GM11168 (cell line): ENCODE results near the gene ESPN.

Source experiments
- in situ Hi-C: fragments of 300-500 bp; cut with MboI; formaldehyde crosslinking; loops from one replicate; pipeline ENCODE4 v1.12.0; 2022; ENCODE audit warnings: low sequenced_read_pairs; ENCODE audit not compliant: unreplicated experiment

The ESPN gene

DNA sequence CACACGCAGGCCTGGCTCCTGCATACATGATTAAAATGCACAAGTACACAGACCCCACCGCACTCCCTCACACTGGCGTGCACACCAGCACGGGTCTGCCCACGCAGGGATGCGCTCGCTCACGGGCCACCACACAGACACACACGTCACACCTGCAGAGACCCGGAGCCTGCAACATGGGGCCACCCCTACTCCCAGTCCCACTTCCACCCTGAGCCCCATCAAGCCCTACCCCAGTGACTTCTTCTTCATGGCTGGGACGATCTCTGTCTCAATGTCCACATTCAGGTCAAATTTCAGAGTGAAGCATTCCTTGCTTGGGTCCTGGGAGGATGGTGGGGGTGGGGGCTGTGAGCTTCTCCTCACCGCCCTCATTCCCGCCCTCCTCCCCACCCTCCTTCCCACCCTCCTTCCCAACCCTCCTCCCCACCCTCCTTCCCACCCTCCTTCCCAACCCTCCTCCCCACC lies 50.3 kb downstream of the ESPN start:
- in situ Hi-C loops = no loop called here

DNA sequence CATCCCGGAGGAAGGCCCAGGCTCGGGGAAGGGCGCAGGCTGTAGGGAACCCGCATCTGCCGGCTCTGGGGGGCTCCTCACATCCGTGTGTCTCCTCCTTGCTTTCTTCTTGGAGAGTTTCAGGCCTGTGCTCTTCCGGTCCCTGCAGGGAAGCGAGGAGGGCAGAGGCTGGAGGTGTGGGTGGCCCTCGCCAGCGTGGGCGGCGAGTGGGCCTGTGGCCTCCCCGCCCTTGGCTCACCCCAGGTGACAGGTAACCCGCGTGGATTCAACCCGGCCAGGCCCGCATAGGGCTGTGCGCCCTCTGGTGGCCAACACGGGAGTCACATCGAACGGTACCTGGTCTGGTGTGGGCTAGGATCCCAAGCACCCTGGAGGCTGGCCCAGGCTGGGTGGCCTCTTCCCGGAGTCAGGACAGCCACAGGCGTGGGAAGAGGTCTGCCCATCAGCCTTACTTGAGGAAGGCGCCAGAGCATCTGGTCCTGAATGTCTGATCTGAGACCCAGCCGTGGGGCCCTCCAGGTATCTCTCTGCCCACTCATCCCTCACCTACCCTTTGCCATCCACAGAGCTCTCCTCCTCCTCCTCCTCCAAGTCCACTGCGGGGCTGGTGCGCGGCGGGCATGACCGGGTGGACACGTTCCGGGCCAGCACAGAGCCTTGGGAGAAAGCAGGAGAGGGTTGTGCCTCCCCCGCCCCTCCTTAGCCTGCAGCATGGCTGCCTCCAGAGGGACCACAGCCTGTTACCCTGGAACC lies 51.0 kb downstream of the ESPN start:
- in situ Hi-C loops = no loop called here

DNA sequence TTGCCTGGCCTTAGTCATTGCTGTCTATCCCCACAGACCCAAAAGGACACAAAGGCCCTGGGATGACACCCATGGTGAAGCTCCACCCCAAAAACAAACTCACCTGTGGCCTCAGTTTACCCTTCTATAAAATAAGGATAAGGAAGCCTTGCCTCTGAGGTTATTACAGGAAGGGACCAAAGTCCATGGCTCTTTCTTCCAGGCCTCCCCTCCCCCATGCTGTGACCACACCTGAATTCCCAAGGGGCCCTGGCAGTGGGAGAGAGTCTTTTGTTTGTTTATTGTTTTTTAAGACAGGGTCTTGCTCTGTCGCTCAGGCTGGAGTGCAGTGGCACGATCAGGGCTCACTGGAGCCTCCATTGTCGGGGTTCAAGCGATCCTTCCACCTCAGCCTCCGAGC lies 51.9 kb downstream of the ESPN start:
- in situ Hi-C loops = no loop called here

DNA sequence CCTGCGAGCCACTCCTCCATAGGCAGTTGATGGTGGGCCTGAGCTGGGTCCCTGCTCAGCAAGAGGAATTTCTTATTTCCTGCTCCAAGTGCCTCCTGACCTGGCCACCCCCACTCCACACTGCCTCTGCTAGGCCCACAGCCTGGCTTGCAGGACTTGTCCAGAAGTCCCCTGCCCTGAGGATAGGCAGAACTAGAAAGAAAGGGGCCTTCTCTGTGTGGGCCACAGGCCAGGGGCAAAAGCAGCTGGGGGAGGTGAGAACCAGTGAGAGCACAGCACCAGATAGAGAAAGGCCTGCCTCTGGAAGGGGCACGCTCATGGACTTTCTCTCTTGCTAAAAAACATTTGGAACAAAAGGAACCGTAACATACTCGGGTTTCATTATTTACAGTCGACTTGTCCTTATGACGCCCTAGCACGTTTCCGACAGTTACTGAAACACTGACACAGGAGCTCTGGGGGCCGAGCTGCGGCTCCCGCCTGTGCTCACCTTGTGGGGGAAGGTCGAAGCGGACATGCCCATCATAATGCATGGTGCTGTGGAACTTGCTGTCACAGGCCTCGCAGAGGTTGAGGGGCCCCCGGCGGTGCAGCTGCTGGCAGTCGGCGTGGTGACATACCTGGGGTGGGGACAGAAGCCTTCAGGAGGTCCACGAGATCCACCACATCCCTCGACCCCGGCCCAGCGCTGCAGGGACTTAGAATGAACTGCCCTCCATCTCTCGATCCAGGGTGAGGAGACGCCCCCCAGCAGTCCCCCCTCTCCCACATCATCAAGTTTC lies 52.7 kb downstream of the ESPN start:
- in situ Hi-C loops = no loop called here

DNA sequence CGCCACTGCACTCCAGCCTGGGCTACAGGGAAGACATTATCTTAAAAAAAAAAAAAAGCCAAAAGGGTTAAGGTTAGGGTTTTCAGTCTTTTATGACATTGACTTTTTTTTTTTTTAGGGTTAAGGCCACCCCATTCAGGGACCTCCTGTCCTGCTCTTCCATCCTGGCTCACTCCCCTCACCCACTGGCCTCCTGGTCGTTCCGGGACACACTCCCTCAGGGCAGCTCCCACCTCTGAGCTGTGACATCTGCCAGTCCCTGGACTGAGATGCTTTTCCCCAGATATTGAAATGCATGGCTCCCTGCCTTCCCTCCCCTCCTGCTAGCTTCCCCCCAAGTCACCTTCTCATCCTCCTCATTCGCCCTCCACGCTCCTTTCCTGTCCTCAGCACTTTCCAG lies 57.2 kb downstream of the ESPN start:
- in situ Hi-C loops = no loop called here

DNA sequence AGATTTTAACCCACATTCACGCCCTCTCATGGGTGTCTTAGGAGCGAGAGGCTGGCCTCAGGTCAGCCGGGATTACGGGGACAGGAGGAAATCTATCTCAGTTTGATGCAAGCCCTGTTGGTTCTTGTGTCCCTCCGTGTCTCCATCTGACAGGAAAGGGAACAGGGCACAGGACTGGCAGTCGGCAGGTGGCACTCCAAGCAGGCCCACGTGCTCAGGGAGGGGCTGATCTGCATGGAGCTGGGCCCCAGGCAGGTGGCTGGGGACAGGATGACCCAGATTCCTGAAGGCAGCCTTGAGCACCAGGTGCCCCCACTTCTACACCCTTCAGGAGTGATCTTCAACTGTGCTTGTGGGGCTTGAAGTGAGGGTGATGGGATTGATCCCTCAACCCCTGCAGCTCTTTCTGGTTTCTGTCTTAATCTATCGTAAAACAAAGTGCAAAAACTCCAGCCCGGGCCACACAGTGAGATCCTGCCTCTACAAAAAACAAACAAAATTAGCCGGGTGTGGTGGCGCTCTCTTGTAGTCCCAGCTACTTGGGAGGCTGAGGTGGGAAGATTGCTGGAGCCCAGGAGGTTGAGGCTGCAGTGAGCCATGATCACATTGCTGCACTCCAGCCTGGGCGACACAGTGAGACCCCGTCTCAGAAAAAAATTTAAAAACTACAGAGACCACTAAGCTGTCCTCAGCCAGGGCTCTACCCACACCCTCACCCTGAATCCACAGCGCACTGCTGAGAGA lies 58.6 kb downstream of the ESPN start:
- in situ Hi-C loops = no loop called here

DNA sequence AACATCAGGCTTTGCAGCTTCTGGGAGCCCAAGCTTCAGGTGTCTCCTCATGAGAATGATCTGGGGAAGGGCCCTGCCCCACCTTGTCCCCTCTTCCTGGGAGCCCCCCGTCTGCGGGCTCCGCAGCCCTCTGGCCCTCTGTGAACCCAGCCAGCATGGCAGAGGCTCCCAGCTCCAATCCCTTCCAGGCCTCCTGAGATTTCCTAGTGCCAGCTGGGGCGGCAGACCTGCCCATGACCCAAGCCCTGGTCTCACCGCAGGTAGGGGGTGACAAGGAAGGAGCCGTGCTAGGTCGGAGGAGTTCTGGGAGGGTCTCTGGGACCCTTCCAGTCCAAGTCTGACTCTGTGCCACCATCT lies 59.2 kb downstream of the ESPN start:
- in situ Hi-C loops = no loop called here

DNA sequence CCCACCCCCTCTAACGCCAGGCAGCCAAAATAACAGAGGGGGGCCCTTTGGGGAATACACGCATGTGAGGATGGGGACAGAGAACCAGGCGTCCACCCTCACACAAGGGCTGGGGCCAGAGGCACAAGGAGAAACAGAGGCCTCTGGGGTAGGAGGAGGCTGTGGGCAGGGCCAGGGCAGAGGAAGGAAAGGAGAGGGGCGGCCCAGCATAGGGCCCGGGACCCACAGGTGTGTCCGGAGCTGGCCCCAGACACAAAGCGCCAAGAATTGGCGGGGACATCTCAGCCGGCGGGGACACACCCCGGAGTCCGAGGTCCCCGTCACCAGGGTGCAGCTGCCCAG lies 60.2 kb downstream of the ESPN start:
- in situ Hi-C loops = no loop called here

DNA sequence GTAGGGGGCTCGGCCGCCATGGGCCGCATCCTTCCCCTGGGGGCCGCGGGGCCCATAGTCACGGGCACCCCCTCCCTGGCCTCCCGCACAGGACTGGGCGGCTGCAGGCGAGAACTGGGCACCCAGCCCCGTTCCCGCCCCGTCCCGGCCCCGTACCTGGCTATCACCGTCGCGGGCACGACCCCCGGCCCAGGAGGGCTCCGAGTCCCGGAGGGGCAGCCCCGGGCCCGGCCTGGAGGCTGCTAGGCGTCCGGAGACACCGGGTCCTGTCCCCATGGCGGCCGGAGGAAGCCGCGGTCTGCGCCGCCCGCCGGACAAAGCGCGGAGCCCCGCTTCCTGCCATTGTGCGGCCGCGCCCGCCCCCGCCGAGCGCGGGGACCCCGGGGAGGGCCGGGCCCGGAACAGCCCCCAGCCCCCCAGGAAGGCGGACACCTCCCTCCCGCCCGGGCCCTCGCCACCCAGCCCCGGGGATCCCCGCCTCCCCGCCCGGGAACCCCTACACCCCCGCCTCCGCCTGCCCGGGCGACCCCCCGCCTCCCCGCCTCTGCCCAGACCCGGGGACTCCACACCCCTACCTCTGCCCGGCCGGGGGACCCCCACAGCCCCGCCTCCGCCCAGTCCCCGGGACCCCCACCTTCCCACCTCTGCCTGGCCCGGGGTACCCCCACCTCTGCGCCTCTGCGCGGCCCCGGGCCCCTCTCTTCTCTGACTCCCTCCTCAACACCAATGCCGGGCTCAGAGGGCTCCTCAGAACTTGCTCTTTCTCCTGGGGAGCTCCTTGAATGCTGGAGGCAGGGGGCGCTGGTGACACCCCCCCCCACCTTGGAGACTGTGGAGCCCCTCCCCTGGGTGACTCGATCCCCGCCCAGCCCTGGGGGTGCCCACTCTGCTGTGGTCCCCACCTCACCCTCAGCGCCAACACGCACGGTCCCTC lies 60.9 kb downstream of the ESPN start:
- in situ Hi-C loops = no loop called here

DNA sequence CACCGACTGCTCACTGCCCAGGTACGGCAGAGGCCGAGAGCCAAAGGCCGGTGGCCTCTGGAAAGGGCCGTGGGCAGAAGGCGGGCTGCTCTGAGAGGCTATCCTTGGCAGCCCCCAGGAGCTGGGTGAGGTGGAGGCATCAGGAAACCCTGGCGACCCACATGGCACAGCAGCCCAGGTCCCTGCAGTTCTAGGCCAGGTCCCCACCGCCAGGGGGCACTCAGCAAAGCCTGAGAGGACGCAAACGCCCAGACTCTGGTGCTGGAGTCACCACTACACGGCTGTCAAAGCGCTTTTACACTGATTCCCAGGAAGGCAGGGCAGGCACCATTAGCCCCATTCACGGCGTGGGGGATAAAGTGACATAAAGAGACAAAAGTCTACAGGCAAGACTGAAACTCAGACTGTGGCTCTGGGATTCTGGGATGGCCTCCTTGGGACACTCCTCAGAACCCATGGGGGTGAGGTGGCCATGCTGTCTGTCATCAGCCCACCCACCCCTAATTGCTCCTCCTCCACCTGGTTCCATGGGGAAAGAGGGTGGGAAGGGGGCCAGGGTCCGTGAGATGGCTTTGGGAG lies 61.9 kb downstream of the ESPN start:
- in situ Hi-C loops = no loop called here

DNA sequence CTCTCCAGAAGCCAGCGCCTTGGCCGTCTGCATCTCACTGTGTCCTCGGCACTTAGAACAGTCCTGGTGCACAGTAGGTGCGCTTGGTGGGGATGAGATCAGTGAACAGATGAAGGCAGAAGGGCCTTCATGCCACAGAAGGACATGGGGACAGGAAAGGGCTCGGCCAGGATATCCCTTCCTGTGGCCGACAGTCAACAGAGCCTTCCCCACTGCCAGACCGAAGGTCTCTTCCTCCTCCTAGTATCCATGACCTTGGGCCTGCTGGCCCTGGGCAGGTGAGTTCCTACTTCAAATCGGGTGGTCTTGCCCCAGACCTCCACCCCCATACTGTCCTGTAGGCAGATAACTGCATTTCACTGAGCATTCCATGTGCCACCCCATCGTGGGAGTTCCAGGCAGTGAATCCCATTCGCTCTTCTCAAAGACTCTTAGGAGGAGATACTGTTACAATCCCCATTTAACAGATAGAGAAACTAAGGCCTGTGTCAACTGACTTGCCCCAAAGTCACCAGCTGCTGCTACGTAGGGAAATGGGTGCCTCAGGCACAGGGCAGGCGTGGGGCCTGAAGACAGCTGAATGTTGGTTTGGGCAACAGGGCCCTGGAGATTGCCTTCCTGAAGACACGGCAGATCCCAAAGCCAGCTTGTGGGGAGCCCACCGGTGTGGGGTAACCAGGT lies 63.4 kb downstream of the ESPN start:
- in situ Hi-C loops = no loop called here

DNA sequence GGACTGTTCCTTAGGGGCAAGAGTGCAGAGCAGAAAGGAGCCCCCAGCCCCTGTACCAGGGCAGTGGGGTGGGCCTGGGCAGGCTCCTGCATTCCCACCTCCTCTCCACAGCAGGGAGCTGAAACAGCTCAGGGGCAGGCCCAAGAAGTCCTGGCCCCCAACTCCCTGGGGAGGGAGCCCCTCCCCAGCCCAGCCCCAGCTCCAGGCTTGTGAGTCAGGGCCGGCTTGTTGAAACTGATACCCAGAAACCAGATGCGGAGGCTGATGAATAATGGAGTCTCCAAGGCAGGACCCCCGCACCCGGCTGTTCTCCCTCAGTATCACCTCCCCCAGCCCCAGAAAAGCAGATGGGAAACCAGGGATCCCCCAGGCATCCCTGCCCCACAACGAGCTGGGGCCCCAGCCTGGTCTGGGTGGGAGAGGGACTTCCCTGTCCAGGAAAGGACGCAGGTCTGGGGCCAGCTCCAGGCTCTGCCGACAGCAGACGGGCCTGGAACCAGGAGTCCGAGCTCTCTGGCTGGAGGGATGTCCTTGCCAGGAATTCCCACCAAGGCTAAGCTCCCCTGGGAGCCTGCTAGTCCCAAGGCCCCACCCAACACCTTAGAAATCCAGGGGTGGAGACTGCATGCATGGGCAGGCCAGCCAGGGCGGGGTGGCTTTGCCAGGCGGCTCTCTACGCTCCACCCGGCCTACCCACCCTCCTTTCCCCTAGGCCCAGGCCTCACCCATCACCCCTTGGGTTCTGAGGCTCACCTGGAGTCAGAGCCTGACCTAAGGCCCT lies 64.2 kb downstream of the ESPN start:
- in situ Hi-C loops = no loop called here

DNA sequence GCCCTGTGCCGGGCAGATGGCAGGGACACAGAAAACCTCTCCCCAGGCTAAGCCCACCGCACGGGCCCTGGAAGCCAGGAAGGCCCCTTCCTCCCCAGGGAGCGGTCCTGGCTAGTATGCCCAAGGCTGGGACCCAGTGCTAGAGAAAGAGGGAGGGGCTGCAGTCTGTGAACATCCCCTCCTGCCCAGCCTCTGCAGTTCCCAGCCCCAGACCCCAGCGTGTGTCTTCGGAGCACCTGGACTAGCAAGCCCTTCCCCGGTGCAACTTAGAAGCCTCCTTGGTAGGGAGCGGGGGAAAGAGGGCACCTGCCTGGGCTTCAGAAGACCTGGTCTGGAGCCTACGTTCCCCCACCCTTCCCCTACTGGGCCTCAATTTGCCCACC lies 64.8 kb downstream of the ESPN start:
- in situ Hi-C loops = no loop called here

DNA sequence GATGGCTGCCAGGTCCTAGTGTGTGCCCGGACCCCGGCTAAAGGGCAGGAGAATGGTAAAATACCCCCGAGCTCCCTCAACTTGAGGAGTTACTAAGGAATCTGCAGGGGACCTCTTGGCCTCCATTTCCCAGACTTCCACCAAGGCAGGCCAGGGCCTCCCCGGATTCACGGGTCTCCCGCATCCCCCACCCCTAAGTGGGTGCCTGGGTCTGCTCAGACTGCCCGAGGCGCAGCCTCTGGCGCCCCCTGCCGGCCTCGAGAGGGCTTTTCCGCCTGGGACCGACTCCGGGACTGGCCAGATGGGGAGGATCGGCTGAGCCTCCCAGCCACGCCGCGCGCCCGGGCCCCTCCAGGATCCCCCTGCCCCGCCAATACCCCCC lies 65.2 kb downstream of the ESPN start:
- in situ Hi-C loops = no loop called here

DNA sequence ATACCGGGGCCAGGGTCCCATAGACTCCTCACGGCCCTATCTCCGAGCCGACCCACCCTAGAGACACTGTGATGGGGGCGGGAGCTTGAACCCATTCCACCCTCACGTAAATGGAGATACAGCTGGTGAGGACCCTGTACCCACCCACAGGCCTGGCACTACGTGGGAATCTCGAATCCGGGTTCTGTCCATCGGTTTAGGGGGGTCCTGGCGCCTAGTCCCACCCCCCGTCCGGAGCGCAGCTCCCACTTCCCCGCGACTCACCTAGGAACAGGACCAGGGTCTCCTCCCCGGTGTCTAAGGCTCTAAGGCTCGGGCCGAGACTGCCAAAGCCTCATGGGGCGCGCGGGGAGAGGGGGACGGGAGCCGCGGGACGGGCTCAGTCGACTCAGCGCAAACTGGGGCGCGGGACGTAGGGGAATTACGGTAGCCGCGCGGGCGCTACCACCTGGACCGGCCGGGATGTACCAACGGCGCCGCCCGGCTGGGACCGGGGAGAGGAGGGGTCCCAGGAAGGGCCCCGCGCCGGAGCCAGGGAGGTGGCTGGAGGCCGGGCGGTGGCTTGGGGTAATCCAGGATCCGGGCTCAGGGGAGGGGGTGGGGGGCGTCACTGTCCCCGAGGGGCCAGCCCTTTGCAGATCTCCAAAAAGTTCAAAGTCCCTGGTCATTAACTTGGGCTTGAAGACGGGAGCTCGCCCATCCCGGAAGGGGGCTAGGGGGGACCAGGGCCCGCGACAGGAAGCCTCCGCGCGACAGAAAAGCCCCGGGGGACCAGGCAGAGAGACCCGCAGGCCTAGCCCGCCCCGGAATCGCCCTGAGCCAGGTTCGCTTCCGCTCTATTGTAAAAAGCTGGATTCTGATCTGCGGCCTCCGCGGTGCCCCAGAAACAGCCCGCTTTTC lies 65.9 kb downstream of the ESPN start:
- in situ Hi-C loops = no loop called here

DNA sequence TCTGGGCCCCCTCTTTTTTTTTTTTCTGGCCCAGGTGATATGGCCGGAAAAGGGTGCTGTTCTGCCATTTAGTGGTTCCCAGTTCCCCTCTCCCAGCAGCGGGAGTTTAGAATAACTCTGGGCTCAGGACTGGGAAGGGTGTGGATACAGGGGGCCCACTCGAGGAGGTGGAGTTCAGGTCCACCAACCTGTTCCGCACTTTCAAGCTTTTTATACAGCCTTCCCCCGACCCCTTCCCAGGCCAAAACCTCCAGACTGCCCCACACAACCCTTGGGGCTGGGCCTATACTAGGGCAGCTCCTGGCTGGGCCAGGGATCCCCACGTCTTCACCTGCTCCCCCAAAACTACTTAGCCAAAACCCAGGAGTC lies 66.5 kb downstream of the ESPN start:
- in situ Hi-C loops = no loop called here

DNA sequence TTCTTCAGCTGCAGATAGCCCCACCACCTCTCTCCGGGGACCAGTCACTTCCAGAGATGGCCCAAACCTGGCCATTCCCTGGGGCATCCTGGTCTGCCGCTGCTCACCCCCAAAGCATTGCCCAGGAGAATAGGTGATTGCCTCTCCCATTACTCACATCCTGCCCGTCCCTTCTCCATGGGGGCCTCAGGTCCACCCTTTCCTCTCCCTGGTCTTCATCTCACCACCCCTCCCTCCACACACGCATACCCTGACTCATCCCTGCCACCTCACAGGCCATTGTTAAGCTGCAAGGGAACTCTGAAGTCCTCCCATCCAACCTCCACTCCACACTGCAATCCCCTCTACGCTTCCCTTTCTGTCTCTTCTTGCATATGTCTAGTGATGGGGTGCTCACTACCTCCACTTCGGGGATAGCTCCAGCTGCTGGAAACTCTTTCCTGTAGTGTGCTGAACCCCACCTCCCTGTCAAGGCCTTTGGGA lies 66.9 kb downstream of the ESPN start, which contains the start of gene PLEKHG5:
PLEKHG5 (minus strand) TSS at position 188 of the 483 bp plus-strand sequence. CDS start 14,096 bp downstream, outside the sequence.
- in situ Hi-C loops = no loop called here
